Measurements from ENCODE around the gene CLK2.
A peak's percentile ranks its signal among the peaks of the same experiment; 100 is the strongest.

GRCh38 chr1:155255243-155256007, 17.9 kb downstream of the CLK2 start, which contains the start of gene ENTREP3:
- no peak for TF ChIP-seq CTCF (IDR thresholded peaks at IDR 0.05)
- peak; percentile 41 to 70 for TF ChIP-seq POLR2A (IDR thresholded peaks at IDR 0.05)
- TF ChIP-seq POLR2AphosphoS5 (IDR thresholded peaks at IDR 0.05): peak; percentile 76
- TF ChIP-seq EP300 (IDR thresholded peaks at IDR 0.05): no peak
